HepG2 (cell line): ENCODE measurements around the gene MAP3K14. TPM values are rescaled to one million over a fixed set of nuclear protein-coding genes. Genes with fewer than 3 reads are reported as not detected.

Experiments
- FIP1L1 ChIP-seq: fragments of 200-400 bp; formaldehyde crosslinking; IDR thresholded peaks from 2 replicates; pipeline ENCODE4 v1.6.1; 2018; ENCODE audit warnings: low read depth, mild to moderate bottlenecking, low read length, moderate library complexity, borderline replicate concordance; ENCODE audit not compliant: insufficient read depth
- FOXJ3 ChIP-seq: sonication (generic); formaldehyde crosslinking; IDR thresholded peaks from 2 replicates; pipeline ENCODE4 v1.4.0; 2020; ENCODE audit warnings: missing genetic modification reagents, mild to moderate bottlenecking, borderline replicate concordance
- GTF3A ChIP-seq: sonication (generic); formaldehyde crosslinking; conservative IDR thresholded peaks from 2 replicates; pipeline ENCODE4 v1.4.0; 2020; ENCODE audit warnings: mild to moderate bottlenecking, missing genetic modification reagents
- IRF2 ChIP-seq: IDR thresholded peaks from 2 replicates; pipeline ENCODE4 v1.6.1; 2018; ENCODE audit warnings: missing genetic modification reagents, missing compliant biosample characterization
- MTF1 ChIP-seq: sonication (generic); formaldehyde crosslinking; IDR thresholded peaks from 2 replicates; pipeline ENCODE4 v1.5.0; 2020; ENCODE audit warnings: missing genetic modification reagents
- NKX3-1 ChIP-seq: sonication (generic); formaldehyde crosslinking; IDR thresholded peaks from 2 replicates; pipeline ENCODE4 v1.5.0; 2020; ENCODE audit warnings: missing genetic modification reagents
- PHF8 ChIP-seq: sonication (generic); formaldehyde crosslinking; IDR thresholded peaks from 2 replicates; pipeline ENCODE4 v1.5.0; 2020; ENCODE audit warnings: missing genetic modification reagents
- RFXANK ChIP-seq: IDR thresholded peaks from 2 replicates; pipeline ENCODE4 v1.6.1; 2016
- SKI ChIP-seq: fragments of 450-650 bp; IDR thresholded peaks from one replicate; pipeline ENCODE4 v1.6.1; 2018; ENCODE audit warnings: mild to moderate bottlenecking; ENCODE audit not compliant: partially characterized antibody
- TRIM24 ChIP-seq: sonication (generic); formaldehyde crosslinking; IDR thresholded peaks from 2 replicates; pipeline ENCODE4 v1.8.0; 2022; ENCODE audit warnings: mild to moderate bottlenecking, missing genetic modification reagents
- ZFX ChIP-seq: sonication (generic); formaldehyde crosslinking; IDR thresholded peaks from 2 replicates; pipeline ENCODE4 v1.4.0; 2020; ENCODE audit warnings: mild to moderate bottlenecking, low read depth, missing genetic modification reagents, moderate library complexity
- ZNF501 ChIP-seq: sonication (generic); formaldehyde crosslinking; IDR thresholded peaks from 2 replicates; pipeline ENCODE4 v1.5.1; 2020; ENCODE audit warnings: mild to moderate bottlenecking, moderate library complexity, missing genetic modification reagents
- ZNF556 ChIP-seq: sonication (generic); formaldehyde crosslinking; IDR thresholded peaks from 2 replicates; pipeline ENCODE4 v1.4.0; 2020; ENCODE audit warnings: mild to moderate bottlenecking, missing genetic modification reagents, borderline replicate concordance
- ZNF747 ChIP-seq: sonication (generic); formaldehyde crosslinking; IDR thresholded peaks from 2 replicates; pipeline ENCODE4 v1.8.1; 2023; ENCODE audit warnings: missing genetic modification reagents, mild to moderate bottlenecking, borderline replicate concordance
- polyA plus RNA-seq, 8 experiments: library from polyadenylated mRNA; depleted of rRNA in 3 of 8; stranded (reverse) in 7 of 8; unstranded in 1 of 8; fragments of >200 nt; fragmentation: Illumina TruSeq in 4 of 8; extraction: Trizol in 4 of 8; gene quantifications; 2 replicates each; pipeline versions ENCODE4 v1.2.1 to v1.2.3, GENCODE V29; 2011 to 2016; ENCODE audit warnings: low read depth in 4 of 8, missing spikeins in 1 of 8, mixed read lengths in 1 of 8; ENCODE audit not compliant: insufficient read depth in 1 of 8
- total RNA-seq, 5 experiments: library from RNA; depleted of rRNA; stranded (reverse); fragments of >200 nt; fragmentation: Illumina TruSeq; extraction: Trizol; gene quantifications; 2 replicates each; pipeline ENCODE4 v1.2.3, GENCODE V29; 2016; ENCODE audit warnings: low read depth in 1 of 5
- TF ChIP-seq, protein P1 (sequence below): sonication (generic); formaldehyde crosslinking; IDR thresholded peaks from 2 replicates; pipeline ENCODE4 v1.4.0; 2020; ENCODE audit warnings: missing genetic modification reagents
- TF ChIP-seq, protein P2 (sequence below): sonication (generic); formaldehyde crosslinking; IDR thresholded peaks from 2 replicates; pipeline ENCODE4 v1.8.0; 2022; ENCODE audit warnings: missing genetic modification reagents, mild to moderate bottlenecking, borderline replicate concordance
- TF ChIP-seq, protein P3 (sequence below): sonication (generic); formaldehyde crosslinking; conservative IDR thresholded peaks from 2 replicates; pipeline ENCODE4 v1.4.0; 2020; ENCODE audit warnings: missing genetic modification reagents
- TF ChIP-seq, protein P4 (sequence below): sonication (generic); formaldehyde crosslinking; IDR thresholded peaks from 2 replicates; pipeline ENCODE4 v1.9.0; 2021; ENCODE audit warnings: missing genetic modification reagents, mild to moderate bottlenecking, borderline replicate concordance
- TF ChIP-seq, protein P5 (sequence below): sonication (generic); formaldehyde crosslinking; IDR thresholded peaks from 2 replicates; pipeline ENCODE4 v1.5.0; 2020; ENCODE audit warnings: missing genetic modification reagents
- TF ChIP-seq, protein P6 (sequence below): IDR thresholded peaks from 2 replicates; pipeline ENCODE4 v1.6.1; 2016; ENCODE audit warnings: missing compliant biosample characterization, missing genetic modification reagents, borderline replicate concordance

The MAP3K14 gene
- total and polyA plus RNA-seq, 2 of the 13 experiments (the other 11 are each of a cell fraction or from before 2014, with no cell fraction given): 2.6 TPM

DNA sequence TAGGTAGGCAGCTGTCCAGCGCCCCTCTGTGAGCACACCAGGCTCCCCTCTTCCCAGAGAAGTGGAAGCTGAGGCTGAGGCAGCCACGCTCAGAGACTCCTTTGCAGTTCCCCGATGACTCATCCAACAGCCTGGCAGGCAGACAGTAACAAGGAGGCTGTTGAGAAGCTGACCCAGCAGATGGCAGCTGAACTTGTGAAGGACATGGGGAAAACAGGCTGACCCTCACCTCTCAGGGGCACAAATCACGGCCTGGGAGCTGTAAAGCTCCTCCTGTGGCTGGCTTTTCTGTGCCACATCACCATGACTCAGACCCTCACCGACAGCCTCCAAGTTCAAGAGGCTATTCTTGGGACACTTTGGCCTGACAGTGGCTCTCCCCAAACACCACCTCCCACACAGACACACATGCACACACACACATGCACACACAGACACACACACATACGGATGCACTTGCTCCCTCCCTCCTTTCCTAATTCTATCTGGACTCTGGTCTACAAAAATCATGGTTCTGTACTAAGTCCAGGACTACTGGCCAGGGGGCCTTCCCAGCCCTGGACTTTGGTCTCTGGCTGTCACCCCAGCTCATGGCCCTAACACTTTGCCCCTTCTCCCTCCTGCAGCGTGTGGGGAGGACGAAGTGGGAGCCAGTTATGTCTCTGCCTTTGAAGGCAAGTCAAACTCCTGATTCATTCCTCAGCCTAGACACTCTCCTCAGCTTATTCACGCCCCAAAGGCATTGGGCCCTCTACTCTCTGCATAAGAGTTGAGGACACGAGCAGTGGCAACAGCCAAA is 23.2 kb downstream of the MAP3K14 start (continued):
- TF ChIP-seq, protein P1, sequence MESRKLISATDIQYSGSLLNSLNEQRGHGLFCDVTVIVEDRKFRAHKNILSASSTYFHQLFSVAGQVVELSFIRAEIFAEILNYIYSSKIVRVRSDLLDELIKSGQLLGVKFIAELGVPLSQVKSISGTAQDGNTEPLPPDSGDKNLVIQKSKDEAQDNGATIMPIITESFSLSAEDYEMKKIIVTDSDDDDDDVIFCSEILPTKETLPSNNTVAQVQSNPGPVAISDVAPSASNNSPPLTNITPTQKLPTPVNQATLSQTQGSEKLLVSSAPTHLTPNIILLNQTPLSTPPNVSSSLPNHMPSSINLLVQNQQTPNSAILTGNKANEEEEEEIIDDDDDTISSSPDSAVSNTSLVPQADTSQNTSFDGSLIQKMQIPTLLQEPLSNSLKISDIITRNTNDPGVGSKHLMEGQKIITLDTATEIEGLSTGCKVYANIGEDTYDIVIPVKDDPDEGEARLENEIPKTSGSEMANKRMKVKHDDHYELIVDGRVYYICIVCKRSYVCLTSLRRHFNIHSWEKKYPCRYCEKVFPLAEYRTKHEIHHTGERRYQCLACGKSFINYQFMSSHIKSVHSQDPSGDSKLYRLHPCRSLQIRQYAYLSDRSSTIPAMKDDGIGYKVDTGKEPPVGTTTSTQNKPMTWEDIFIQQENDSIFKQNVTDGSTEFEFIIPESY (CRISPR knock-in tag): no peak
- TF ChIP-seq TRIM24: peak; percentile 49; the same call in 1 of the 2 replicates
- TF ChIP-seq, protein P2, sequence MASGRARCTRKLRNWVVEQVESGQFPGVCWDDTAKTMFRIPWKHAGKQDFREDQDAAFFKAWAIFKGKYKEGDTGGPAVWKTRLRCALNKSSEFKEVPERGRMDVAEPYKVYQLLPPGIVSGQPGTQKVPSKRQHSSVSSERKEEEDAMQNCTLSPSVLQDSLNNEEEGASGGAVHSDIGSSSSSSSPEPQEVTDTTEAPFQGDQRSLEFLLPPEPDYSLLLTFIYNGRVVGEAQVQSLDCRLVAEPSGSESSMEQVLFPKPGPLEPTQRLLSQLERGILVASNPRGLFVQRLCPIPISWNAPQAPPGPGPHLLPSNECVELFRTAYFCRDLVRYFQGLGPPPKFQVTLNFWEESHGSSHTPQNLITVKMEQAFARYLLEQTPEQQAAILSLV: 0 out of 2 replicates have a peak, but pooled peaks have one; percentile 27
- TF ChIP-seq SKI: peak; percentile 52
- TF ChIP-seq NKX3-1: no peak
- TF ChIP-seq, protein P3, sequence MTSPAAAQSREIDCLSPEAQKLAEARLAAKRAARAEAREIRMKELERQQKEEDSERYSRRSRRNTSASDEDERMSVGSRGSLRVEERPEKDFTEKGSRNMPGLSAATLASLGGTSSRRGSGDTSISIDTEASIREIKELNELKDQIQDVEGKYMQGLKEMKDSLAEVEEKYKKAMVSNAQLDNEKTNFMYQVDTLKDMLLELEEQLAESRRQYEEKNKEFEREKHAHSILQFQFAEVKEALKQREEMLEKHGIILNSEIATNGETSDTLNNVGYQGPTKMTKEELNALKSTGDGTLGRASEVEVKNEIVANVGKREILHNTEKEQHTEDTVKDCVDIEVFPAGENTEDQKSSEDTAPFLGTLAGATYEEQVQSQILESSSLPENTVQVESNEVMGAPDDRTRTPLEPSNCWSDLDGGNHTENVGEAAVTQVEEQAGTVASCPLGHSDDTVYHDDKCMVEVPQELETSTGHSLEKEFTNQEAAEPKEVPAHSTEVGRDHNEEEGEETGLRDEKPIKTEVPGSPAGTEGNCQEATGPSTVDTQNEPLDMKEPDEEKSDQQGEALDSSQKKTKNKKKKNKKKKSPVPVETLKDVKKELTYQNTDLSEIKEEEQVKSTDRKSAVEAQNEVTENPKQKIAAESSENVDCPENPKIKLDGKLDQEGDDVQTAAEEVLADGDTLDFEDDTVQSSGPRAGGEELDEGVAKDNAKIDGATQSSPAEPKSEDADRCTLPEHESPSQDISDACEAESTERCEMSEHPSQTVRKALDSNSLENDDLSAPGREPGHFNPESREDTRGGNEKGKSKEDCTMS (CRISPR knock-in tag): no peak
- no peak for TF ChIP-seq PHF8 (CRISPR knock-in tag)
- no peak for TF ChIP-seq MTF1 (CRISPR knock-in tag)
- 0 out of 2 replicates have a peak, but pooled peaks have one; percentile 24 for TF ChIP-seq ZFX (CRISPR knock-in tag)
- no peak for TF ChIP-seq RFXANK
- 0 out of 2 replicates have a peak, but pooled peaks have one; percentile 16 for TF ChIP-seq IRF2 (CRISPR knock-in tag)
- TF ChIP-seq, protein P4, sequence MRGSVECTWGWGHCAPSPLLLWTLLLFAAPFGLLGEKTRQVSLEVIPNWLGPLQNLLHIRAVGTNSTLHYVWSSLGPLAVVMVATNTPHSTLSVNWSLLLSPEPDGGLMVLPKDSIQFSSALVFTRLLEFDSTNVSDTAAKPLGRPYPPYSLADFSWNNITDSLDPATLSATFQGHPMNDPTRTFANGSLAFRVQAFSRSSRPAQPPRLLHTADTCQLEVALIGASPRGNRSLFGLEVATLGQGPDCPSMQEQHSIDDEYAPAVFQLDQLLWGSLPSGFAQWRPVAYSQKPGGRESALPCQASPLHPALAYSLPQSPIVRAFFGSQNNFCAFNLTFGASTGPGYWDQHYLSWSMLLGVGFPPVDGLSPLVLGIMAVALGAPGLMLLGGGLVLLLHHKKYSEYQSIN: no peak
- TF ChIP-seq ZNF556: peak; percentile 51; the same call in 1 of the 2 replicates
- no peak for TF ChIP-seq GTF3A (CRISPR knock-in tag)
- TF ChIP-seq, protein P5, sequence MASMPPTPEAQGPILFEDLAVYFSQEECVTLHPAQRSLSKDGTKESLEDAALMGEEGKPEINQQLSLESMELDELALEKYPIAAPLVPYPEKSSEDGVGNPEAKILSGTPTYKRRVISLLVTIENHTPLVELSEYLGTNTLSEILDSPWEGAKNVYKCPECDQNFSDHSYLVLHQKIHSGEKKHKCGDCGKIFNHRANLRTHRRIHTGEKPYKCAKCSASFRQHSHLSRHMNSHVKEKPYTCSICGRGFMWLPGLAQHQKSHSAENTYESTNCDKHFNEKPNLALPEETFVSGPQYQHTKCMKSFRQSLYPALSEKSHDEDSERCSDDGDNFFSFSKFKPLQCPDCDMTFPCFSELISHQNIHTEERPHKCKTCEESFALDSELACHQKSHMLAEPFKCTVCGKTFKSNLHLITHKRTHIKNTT (CRISPR knock-in tag): no peak
- TF ChIP-seq, protein P6, sequence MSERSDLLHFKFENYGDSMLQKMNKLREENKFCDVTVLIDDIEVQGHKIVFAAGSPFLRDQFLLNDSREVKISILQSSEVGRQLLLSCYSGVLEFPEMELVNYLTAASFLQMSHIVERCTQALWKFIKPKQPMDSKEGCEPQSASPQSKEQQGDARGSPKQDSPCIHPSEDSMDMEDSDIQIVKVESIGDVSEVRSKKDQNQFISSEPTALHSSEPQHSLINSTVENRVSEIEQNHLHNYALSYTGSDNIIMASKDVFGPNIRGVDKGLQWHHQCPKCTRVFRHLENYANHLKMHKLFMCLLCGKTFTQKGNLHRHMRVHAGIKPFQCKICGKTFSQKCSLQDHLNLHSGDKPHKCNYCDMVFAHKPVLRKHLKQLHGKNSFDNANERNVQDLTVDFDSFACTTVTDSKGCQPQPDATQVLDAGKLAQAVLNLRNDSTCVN (CRISPR knock-in tag): no peak
- TF ChIP-seq FOXJ3 (CRISPR knock-in tag): no peak
- TF ChIP-seq ZNF747 (CRISPR knock-in tag): no peak
- no peak; the same call in 1 of the 2 replicates for TF ChIP-seq ZNF501
- no peak for TF ChIP-seq FIP1L1
